HepG2 (cell line): ENCODE results near the gene IQCE. TPM values are rescaled to one million over a fixed set of nuclear protein-coding genes. Genes with fewer than 3 reads are reported as not detected.

Source experiments
- ATF3 ChIP-seq: sonication (generic); formaldehyde crosslinking; IDR thresholded peaks from 2 replicates; pipeline ENCODE4 v1.4.0; 2020; ENCODE audit warnings: missing genetic modification reagents
- DNMT3B ChIP-seq: conservative IDR thresholded peaks from 2 replicates; pipeline ENCODE4 v1.6.1; 2016; ENCODE audit warnings: missing biosample characterization, control low read depth
- HINFP ChIP-seq: sonication (generic); formaldehyde crosslinking; IDR thresholded peaks from 2 replicates; pipeline ENCODE4 v1.4.0; 2020; ENCODE audit warnings: low read depth, mild to moderate bottlenecking, missing genetic modification reagents
- ISX ChIP-seq: sonication (generic); formaldehyde crosslinking; conservative IDR thresholded peaks from 2 replicates; pipeline ENCODE4 v1.5.0; 2020; ENCODE audit warnings: missing genetic modification reagents
- JDP2 ChIP-seq: sonication (generic); formaldehyde crosslinking; IDR thresholded peaks from 2 replicates; pipeline ENCODE4 v1.8.1; 2022; ENCODE audit warnings: missing genetic modification reagents, borderline replicate concordance
- KIAA2018 ChIP-seq: sonication (generic); formaldehyde crosslinking; IDR thresholded peaks from 2 replicates; pipeline ENCODE4 v1.5.0; 2020; ENCODE audit warnings: mild to moderate bottlenecking, missing genetic modification reagents, borderline replicate concordance
- MBNL3 ChIP-seq: fragments of 250-450 bp; sonication (Bioruptor Pico); conservative IDR thresholded peaks from 2 replicates; pipeline ENCODE4 v1.8.0; 2022; ENCODE audit warnings: mild to moderate bottlenecking, inconsistent platforms
- NCOA1 ChIP-seq: sonication (generic); formaldehyde crosslinking; IDR thresholded peaks from 2 replicates; pipeline ENCODE4 v1.9.0; 2021; ENCODE audit warnings: missing genetic modification reagents
- PCBP1 ChIP-seq: fragments of 200-400 bp; formaldehyde crosslinking; IDR thresholded peaks from 2 replicates; pipeline ENCODE4 v1.6.1; 2017; ENCODE audit warnings: mild to moderate bottlenecking, low read depth, low read length, borderline replicate concordance
- POGK ChIP-seq: sonication (generic); formaldehyde crosslinking; conservative IDR thresholded peaks from 2 replicates; pipeline ENCODE4 v1.8.0; 2022; ENCODE audit warnings: mild to moderate bottlenecking, moderate library complexity, missing genetic modification reagents
- REPIN1 ChIP-seq: sonication (generic); formaldehyde crosslinking; IDR thresholded peaks from 2 replicates; pipeline ENCODE4 v1.8.0; 2022; ENCODE audit warnings: missing genetic modification reagents, low read depth, mild to moderate bottlenecking, borderline replicate concordance
- RFX1 ChIP-seq: fragments of 450-650 bp; IDR thresholded peaks from 2 replicates; pipeline ENCODE4 v1.6.1; 2017
- SMARCC2 ChIP-seq: fragments of 450-650 bp; IDR thresholded peaks from 2 replicates; pipeline ENCODE4 v1.6.1; 2017; ENCODE audit warnings: antibody characterized with exemption, mild to moderate bottlenecking
- TCF12 ChIP-seq, 2 experiments: fragments of 450-650 bp in 1 of 2; sonication (generic) in 1 of 2; formaldehyde crosslinking in 1 of 2; IDR thresholded peaks; 2 replicates each; pipeline versions ENCODE4 v1.6.1 to v1.8.0; 2017 to 2022; ENCODE audit warnings: antibody characterized with exemption in 1 of 2, mild to moderate bottlenecking in 1 of 2, missing genetic modification reagents in 1 of 2, moderate library complexity in 1 of 2
- TEAD2 ChIP-seq: sonication (generic); formaldehyde crosslinking; IDR thresholded peaks from 2 replicates; pipeline ENCODE4 v1.9.0; 2021; ENCODE audit warnings: missing genetic modification reagents
- THYN1 ChIP-seq: sonication (generic); formaldehyde crosslinking; IDR thresholded peaks from 2 replicates; pipeline ENCODE4 v1.8.1; 2023; ENCODE audit warnings: low read depth, mild to moderate bottlenecking, moderate library complexity, missing genetic modification reagents, borderline replicate concordance
- ZNF607 ChIP-seq: sonication (generic); formaldehyde crosslinking; IDR thresholded peaks from 2 replicates; pipeline ENCODE4 v1.5.1; 2020; ENCODE audit warnings: missing genetic modification reagents, mild to moderate bottlenecking, borderline replicate concordance
- ZNF652 ChIP-seq: IDR thresholded peaks from 2 replicates; pipeline ENCODE4 v1.6.1; 2016; ENCODE audit warnings: low read depth, borderline replicate concordance
- polyA plus RNA-seq, 8 experiments: library from polyadenylated mRNA; depleted of rRNA in 3 of 8; stranded (reverse) in 7 of 8; unstranded in 1 of 8; fragments of >200 nt; fragmentation: Illumina TruSeq in 4 of 8; extraction: Trizol in 4 of 8; gene quantifications; 2 replicates each; pipeline versions ENCODE4 v1.2.1 to v1.2.3, GENCODE V29; 2011 to 2016; ENCODE audit warnings: low read depth in 4 of 8, missing spikeins in 1 of 8, mixed read lengths in 1 of 8; ENCODE audit not compliant: insufficient read depth in 1 of 8
- total RNA-seq, 5 experiments: library from RNA; depleted of rRNA; stranded (reverse); fragments of >200 nt; fragmentation: Illumina TruSeq; extraction: Trizol; gene quantifications; 2 replicates each; pipeline ENCODE4 v1.2.3, GENCODE V29; 2016; ENCODE audit warnings: low read depth in 1 of 5

IQCE gene
- total and polyA plus RNA-seq, 2 of the 13 experiments (the other 11 are each of a cell fraction or from before 2014, with no cell fraction given): 1.5 to 2.5 TPM

- no peak for TF ChIP-seq KIAA2018 (CRISPR knock-in tag)
- TF ChIP-seq TEAD2 (CRISPR knock-in tag): no peak
- no peak for TF ChIP-seq DNMT3B (CRISPR knock-in tag)
- no peak for TF ChIP-seq THYN1
- no peak for TF ChIP-seq ZNF607 (CRISPR knock-in tag)
- no peak for TF ChIP-seq JDP2
- no peak for TF ChIP-seq POGK (CRISPR knock-in tag)
- TF ChIP-seq ATF3: no peak
- TF ChIP-seq HINFP (CRISPR knock-in tag): no peak
- 0 out of 2 replicates have a peak, but pooled peaks have one; percentile 39 for TF ChIP-seq PCBP1
- no peak for TF ChIP-seq NCOA1 (CRISPR knock-in tag)
- no peak for TF ChIP-seq TCF12 (IDR thresholded peaks at IDR 0.05)
- TF ChIP-seq TCF12 (CRISPR knock-in tag; IDR thresholded peaks at IDR 0.05): no peak
- TF ChIP-seq REPIN1 (CRISPR knock-in tag): no peak
- no peak for TF ChIP-seq SMARCC2
- no peak for TF ChIP-seq RFX1
- TF ChIP-seq ISX (CRISPR knock-in tag): no peak
- no peak for TF ChIP-seq MBNL3
- TF ChIP-seq ZNF652 (CRISPR knock-in tag): no peak
These were observed 73.4 kb downstream of the IQCE start, which contains the start of gene TTYH3 (continued) for GRCh38 chr7:2631946-2632732.
